ENCODE results near the gene TTC39B.

- TF ChIP-seq CTCF (conservative IDR thresholded peaks at IDR 0.05; ENCODE audit: low read length), result no peak
- no peak for TF ChIP-seq EZH2phosphoT487 (IDR thresholded peaks at IDR 0.05; ENCODE audit: borderline replicate concordance, low read depth, low read length)
These were observed 93.8 kb downstream of the TTC39B start for GRCh38 chr9:15213249-15213648.

Measured in OCI-LY7 (cell line).